LNCAP (cell line): Measurements from ENCODE around the gene CREBL2.

Source experiments
- TF ChIP-seq, protein P1 (sequence below): fragments of 450-650 bp; IDR thresholded peaks from 2 replicates; pipeline ENCODE4 v1.5.1; 2017; ENCODE audit warnings: mild to moderate bottlenecking

Gene CREBL2

DNA sequence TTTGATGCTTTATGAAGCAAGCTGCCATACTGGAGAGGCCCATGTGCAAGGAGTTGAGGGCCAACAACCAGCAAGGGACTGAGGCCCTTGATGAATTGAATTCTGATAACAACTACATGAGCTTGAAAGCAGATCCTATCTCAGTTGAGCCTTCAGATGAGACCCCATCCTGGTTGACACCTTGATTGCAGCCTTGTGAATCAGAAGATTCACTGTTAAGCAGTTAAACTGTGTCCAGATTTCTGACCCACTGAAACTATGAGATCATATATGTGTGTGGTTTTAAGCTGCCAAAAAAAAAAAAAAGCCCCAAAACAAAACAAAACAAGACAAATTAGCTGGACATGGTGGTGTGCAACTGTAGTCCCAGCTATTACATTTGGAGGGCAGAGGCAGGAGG is 42.2 kb downstream of the CREBL2 start:
- TF ChIP-seq, protein P1, sequence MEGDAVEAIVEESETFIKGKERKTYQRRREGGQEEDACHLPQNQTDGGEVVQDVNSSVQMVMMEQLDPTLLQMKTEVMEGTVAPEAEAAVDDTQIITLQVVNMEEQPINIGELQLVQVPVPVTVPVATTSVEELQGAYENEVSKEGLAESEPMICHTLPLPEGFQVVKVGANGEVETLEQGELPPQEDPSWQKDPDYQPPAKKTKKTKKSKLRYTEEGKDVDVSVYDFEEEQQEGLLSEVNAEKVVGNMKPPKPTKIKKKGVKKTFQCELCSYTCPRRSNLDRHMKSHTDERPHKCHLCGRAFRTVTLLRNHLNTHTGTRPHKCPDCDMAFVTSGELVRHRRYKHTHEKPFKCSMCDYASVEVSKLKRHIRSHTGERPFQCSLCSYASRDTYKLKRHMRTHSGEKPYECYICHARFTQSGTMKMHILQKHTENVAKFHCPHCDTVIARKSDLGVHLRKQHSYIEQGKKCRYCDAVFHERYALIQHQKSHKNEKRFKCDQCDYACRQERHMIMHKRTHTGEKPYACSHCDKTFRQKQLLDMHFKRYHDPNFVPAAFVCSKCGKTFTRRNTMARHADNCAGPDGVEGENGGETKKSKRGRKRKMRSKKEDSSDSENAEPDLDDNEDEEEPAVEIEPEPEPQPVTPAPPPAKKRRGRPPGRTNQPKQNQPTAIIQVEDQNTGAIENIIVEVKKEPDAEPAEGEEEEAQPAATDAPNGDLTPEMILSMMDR = no peak

- TF ChIP-seq, protein P1 = no peak
Measured at GRCh38 chr12:12654691-12655460, 43.2 kb downstream of the CREBL2 start.

DNA sequence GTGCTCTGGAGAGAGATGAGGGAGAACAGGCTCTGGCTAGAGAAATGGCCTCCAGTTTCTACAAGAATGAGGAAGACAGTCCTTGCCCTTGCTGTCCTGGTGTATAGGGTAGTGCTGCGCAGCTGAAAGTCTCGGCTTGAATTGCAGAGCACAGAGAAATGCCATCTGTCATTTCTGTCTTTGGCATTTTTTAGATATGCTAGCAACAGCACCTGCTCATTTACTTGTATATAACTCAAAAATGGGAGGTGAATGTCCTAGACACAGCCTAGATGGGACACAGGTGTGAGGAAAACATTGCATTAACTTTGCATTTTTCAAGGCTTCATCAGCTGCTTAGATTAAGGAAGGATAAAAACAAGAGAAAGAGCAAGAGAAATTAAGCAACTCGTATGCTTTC is 48.5 kb downstream of the CREBL2 start:
- TF ChIP-seq, protein P1 = no peak

DNA sequence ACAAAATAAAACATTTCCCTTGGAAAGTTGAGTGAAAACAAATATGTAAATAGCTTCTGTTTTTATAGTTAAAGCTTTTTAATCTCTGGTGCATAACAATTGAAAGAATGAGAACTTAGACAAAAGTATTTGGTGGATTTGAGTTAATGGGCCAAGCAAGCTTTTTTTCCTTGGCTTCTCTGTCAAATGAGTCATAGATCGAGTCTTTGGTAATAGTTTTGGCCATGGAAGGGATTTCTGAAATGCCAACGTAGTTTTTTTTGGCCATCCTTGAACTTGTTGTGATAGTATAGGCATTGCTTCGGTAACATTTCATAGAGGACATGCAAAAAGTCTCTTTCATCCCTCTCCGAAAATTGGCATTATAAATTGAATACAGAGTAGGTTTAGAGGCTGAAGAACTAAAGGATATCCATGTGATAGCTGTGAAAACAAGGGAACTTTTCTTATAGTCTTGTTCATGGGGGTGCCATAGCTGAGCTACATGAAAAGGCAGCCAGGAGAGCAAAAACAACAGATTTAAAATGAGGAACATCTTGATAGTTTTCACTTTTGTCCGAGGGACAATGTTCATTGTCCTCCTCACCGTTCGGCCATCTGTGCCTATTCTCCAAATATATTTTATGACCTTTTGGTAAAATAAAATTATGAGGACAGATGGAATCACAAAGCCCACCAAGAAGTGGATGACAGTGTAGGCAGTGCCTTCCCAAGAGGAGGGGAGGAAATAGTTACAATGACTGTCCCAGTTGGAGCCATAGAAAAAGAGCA is 49.6 kb downstream of the CREBL2 start:
- TF ChIP-seq, protein P1 = no peak

DNA sequence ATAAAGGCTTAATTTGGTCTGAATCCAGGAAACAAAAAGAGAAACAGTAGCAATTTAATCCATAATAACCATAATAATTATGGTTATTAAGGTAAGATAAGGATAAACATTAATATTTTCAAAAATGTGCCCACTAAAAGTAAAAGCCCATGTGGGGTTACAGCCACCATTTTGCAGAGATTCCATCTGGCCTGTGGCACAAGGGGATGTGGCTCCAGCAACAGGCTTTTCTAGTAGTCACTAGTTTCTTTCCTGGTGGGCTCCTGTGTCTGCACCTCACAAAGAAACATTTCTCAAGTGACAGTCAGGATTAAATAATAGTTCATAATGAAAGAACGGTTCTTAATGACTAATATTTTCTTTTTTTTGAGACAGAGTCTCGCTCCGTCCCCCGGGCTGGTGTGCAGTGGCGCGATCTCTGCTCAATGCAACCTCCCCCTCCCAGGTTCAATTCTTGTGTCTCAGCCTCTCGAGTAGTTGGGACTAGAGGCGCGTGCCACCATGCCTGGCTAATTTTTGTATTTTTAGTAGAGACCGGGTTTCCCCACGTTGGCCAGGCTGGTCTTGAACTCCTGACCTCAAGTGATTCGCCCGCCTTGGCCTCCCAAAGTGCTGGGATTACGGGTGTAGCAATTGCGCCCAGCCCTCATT is 52.1 kb downstream of the CREBL2 start:
- TF ChIP-seq, protein P1 = no peak

- TF ChIP-seq, protein P1 = no peak
Measured at GRCh38 chr12:12665194-12665593, 53.5 kb downstream of the CREBL2 start.

DNA sequence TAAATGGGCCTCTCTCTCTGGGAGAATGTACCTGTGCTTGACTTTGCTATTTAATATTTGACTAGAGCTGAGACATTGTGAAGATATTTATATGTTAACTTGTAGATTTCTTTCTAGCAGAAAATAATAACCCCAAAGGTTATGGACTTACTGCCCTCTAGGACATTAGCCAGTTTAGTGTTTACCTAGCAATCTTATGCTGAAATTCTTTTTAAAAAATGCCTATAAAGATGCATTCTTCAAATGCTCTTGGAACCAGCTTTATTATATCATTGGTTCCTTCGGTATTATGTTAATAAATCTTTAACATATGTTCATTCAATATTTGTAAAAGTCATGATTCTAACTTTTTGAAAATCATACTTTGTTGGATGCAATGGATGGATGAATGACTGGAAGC is 56.3 kb downstream of the CREBL2 start:
- TF ChIP-seq, protein P1 = no peak
